GM10847 (cell line): ENCODE measurements around the gene SRRM1.

Experiments used
- POLR2A ChIP-seq: IDR thresholded peaks from 2 replicates; pipeline ENCODE4 v1.6.1; 2011; ENCODE audit not compliant: insufficient read length; ENCODE audit errors: extremely low read depth

The SRRM1 gene

DNA sequence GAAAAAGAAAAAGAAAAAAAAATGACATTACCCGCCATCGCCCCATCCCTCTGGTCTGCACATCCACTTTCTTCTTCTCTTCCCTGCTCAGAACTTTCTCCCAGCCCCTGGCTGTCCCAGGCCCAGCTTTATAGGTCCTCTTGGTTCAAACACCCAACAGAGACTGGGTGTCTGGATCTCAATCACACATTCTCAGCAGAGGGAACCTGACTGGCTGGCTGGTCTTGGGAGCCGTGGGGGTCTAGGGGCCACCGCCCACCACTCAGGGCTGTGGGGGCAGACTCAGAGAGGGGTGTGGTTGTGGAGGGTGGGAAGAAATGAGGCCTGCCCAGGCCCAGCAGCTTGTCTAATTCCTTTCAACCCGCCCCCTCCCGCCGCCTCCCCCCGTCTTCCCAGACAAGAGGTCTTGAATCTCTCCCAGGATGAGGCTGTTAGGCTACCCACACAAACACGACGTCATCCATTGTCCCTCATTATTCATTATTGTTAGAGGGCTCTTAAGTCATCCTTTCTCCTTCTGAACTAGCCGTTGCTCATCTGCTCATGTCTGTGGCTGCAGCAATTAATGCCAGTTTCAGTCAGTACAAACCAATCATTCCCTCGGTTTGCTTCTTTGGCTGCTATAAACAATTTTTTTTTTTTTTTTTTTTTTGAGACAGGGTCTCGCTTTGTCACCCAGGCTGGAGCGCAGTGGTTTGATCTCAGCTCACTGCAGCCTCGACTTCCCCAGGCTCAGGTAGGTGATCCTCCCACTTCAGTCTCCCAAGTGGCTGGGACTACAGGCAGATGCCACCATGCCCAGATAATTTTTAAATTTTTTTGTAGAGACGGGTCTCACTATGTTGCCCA, 61.5 kb downstream of the SRRM1 start:
- TF ChIP-seq POLR2A, result no peak

- no peak for TF ChIP-seq POLR2A
Observed at GRCh38 chr1:24705260-24706073, 62.4 kb downstream of the SRRM1 start.

GRCh38 chr1:24707687-24708086, 64.6 kb downstream of the SRRM1 start:
- TF ChIP-seq POLR2A, result no peak

- TF ChIP-seq POLR2A, result no peak
Observed at GRCh38 chr1:24708938-24709337, 65.8 kb downstream of the SRRM1 start.

GRCh38 chr1:24709791-24710441, 66.8 kb downstream of the SRRM1 start:
- no peak for TF ChIP-seq POLR2A

GRCh38 chr1:24711329-24711728, 68.2 kb downstream of the SRRM1 start:
- no peak for TF ChIP-seq POLR2A

GRCh38 chr1:24713176-24713575, 70.1 kb downstream of the SRRM1 start:
- no peak for TF ChIP-seq POLR2A

DNA sequence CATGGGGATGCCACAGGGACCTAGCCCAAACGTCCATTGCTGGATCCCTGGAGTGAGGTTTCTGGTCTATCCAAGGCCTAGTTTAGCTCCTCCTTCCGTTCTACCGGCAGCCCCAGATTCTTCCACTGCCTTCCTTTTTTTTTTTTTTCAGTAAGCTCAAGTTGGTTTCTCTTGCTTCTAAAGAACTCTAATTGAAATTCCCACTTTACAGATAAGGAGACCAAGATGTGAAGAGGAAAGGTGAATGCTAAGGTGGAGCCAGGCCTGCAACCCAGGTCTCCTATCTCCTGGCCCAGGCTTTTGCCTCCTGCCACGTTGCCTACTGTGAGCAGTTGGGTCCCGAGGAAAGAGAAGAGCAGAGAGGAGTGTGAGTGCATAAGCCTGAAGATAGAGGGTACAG, 70.6 kb downstream of the SRRM1 start:
- TF ChIP-seq POLR2A, result no peak

DNA sequence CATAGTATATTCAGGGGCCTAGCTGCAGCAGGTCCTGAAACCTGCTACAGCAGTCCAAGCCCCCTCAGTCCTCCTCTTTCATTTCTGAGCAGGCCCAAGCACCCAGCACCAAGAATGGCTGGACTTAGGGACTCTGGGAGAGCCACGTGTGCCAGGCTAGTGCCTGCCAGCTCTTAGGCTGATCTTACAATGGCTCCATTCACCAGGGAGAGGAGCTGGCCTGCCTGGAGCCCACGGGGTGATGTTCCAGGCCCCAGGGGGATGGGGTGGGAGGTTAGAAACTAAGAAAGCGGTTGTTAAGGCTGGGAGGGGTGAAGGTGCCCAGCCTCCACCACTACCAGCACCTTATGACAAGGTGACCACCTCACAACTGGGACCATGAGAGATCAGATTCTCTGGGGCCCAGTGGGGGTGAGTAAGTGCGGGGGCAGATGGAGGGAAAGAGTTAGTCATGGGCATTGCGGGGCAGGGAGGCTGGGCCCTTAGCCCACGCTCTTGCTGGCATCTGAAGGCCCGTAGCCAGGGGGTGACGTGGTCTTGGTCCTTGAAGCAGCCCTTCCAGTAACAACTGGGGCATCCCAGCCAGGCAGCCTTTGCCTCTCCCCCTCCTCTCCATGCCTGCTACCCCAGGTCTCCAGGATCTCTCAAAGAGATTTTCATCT, 71.9 kb downstream of the SRRM1 start:
- TF ChIP-seq POLR2A, result no peak

- TF ChIP-seq POLR2A, result no peak
Observed at GRCh38 chr1:24715658-24716057, 72.6 kb downstream of the SRRM1 start.

DNA sequence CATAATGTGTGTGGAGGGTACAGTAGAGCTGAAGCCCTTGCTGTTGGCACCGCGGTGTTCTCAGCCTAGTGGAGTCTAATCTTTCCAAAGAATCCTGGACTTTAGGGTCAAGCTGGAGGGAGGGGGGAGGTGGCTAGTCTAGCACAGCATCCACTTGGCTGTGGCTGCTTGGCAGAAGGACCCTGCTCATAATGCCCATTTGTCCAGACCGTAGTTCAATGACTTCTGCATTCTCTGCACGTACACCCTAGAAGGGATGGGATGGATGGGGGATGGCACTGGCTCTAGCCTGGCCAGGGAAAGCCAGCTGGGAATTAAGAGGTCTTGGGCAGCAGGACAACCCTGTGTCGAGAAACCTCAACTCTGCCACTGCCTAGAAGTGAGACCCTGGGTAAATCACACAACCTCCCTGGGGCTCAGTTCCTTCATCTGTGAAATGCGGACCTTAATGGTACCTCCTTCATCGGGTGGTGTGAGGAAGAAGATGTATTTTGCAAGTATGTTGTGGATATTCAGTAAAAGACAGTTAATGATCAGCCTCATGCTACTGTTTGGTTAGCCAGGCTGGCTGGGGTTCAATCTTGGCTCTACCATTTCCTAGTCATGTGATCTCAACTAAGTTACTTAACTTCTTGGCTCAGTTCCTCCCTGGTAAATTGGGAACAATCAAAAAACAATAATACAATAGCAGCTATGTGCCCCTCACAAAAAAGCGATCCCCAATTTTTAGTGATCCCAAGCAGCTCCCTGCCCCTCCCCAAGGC, 75.0 kb downstream of the SRRM1 start:
- TF ChIP-seq POLR2A, result no peak

DNA sequence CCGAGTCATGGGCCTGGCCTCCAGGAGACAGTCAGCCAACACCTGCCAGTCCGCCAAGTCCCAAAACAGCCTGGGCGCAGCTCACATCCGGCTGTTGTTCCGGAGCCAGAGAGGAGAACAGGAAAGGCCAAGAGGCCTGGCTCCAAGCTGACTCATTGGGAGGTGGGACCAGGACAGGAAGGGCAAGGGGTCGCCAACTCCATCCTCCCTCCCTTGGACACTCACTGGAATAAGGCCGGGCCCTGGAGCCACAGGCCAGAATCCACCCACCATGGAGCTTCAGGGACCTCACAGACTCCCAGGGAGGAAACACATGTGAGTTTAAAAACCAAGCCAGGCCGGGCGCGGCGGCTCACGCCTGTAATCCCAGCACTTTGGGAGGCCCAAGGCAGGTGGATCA, 77.0 kb downstream of the SRRM1 start:
- TF ChIP-seq POLR2A, result no peak

DNA sequence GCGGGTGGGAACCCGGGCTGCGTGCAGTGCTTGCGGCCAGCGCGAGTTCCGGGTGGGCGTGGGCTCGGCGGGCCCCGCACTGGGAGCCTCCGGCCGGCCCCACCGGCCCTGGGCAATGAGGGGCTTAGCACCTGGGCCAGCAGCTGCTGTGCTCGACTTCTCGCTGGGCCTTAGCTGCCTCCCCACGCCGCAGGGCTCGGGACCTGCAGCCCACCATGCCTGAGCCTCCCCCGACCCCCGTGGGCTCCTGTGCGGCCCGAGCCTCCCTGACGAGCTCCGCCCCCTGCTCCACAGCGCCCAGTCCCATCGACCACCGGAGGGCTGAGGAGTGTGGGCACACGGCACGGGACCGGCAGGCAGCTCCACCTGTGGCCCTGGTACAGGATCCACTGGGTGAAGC, 78.4 kb downstream of the SRRM1 start:
- no peak for TF ChIP-seq POLR2A
